Duodenal mucosa (tissue), 2 donors: ENCODE data around the gene HEATR3.
"Not testable (repeated sequence)": the region's sequence is repeated elsewhere in the genome, so short reads cannot be mapped to it uniquely, and the experiment has no call there.

Experiments
- H3K27ac ChIP-seq: one replicate; pipeline ENCODE4 v1.7.0; 2013; ENCODE audit warnings: low read depth, low read length
- H3K27me3 ChIP-seq, 2 donors: one replicate each; pipeline ENCODE4 v1.7.0; 2013; ENCODE audit warnings: low read length in 2 of 2, control low read depth in 1 of 2; ENCODE audit not compliant: insufficient read depth in 2 of 2, control insufficient read depth in 1 of 2
- H3K36me3 ChIP-seq, 2 donors: one replicate each; pipeline ENCODE4 v1.7.0; 2013; ENCODE audit warnings: low read length in 2 of 2, control low read depth in 1 of 2; ENCODE audit not compliant: insufficient read depth in 2 of 2, control insufficient read depth in 1 of 2
- H3K4me1 ChIP-seq, 2 donors: one replicate each; pipeline ENCODE4 v1.7.0; 2013; ENCODE audit warnings: low read length in 2 of 2, control low read depth in 1 of 2; ENCODE audit not compliant: insufficient read depth in 2 of 2, control insufficient read depth in 1 of 2
- H3K4me3 ChIP-seq, 2 donors: one replicate each; pipeline ENCODE4 v1.7.0; 2013; ENCODE audit warnings: low read length in 2 of 2, low read depth in 1 of 2
- H3K9ac ChIP-seq, 2 donors: one replicate each; pipeline ENCODE4 v1.7.0; 2013; ENCODE audit warnings: low read length in 2 of 2, low read depth in 1 of 2
- H3K9me3 ChIP-seq, 2 donors: one replicate each; pipeline ENCODE4 v1.7.0; 2013; ENCODE audit warnings: low read length in 2 of 2, control low read depth in 1 of 2; ENCODE audit not compliant: control insufficient read depth in 1 of 2

Gene HEATR3

GRCh38 chr16:50123417-50123816 lies 57.6 kb downstream of the HEATR3 start:
- no peak overlapping the region for H3K9ac ChIP-seq
- H3K9me3 ChIP-seq: no peaks in the 10 kb centered on the region
- no peaks in the 10 kb centered on the region for H3K36me3 ChIP-seq
- H3K27me3 ChIP-seq: no peaks in the 10 kb centered on the region
- H3K4me3 ChIP-seq: no peak overlapping the region
- H3K4me1 ChIP-seq: peaks cover 14 to 15% of the 10 kb centered on the region in 2 donors
- H3K27ac ChIP-seq: no peak overlapping the region

- H3K4me3 ChIP-seq: no peak overlapping the region
Observed at GRCh38 chr16:50124769-50125168, 59.0 kb downstream of the HEATR3 start.

GRCh38 chr16:50126183-50126582 lies 60.4 kb downstream of the HEATR3 start:
- Histone ChIP-seq H3K27me3 (no peaks in the 10 kb centered on the region), H3K4me1 (peaks cover 8 to 9% of the 10 kb centered on the region in 2 donors), H3K4me3 (no peak overlapping the region), H3K36me3 (no peaks in the 10 kb centered on the region), H3K9me3 (no peaks in the 10 kb centered on the region), H3K27ac (no peak overlapping the region), H3K9ac (no peak overlapping the region)

More at GRCh38 chr16:50124769-50125168, 59.0 kb downstream of the HEATR3 start:
- peaks cover 14 to 15% of the 10 kb centered on the region in 2 donors for H3K4me1 ChIP-seq
- no peak overlapping the region for H3K27ac ChIP-seq
- no peaks in the 10 kb centered on the region for H3K27me3 ChIP-seq
- no peaks in the 10 kb centered on the region for H3K36me3 ChIP-seq
- no peaks in the 10 kb centered on the region for H3K9me3 ChIP-seq
- no peak overlapping the region for H3K9ac ChIP-seq

GRCh38 chr16:50132571-50132970 lies 66.8 kb downstream of the HEATR3 start:
- H3K4me1 ChIP-seq, H3K9me3 ChIP-seq, H3K9ac ChIP-seq, H3K27me3 ChIP-seq, H3K27ac ChIP-seq, H3K36me3 ChIP-seq, H3K4me3 ChIP-seq: not testable (repeated sequence)

GRCh38 chr16:50133214-50133613 lies 67.4 kb downstream of the HEATR3 start:
- Histone ChIP-seq H3K27ac (no peak overlapping the region), H3K9ac (no peak overlapping the region), H3K27me3 (no peaks in the 10 kb centered on the region), H3K36me3 (no peaks in the 10 kb centered on the region), H3K4me3 (no peak overlapping the region), H3K9me3 (no peaks in the 10 kb centered on the region), H3K4me1 (peaks cover 4 to 8% of the 10 kb centered on the region in 2 donors)

GRCh38 chr16:50136399-50136798 lies 70.6 kb downstream of the HEATR3 start:
- H3K4me1 ChIP-seq: peaks cover 4 to 8% of the 10 kb centered on the region in 2 donors
- no peak overlapping the region for H3K4me3 ChIP-seq

GRCh38 chr16:50137268-50137667 lies 71.5 kb downstream of the HEATR3 start:
- peaks cover 4 to 8% of the 10 kb centered on the region in 2 donors for H3K4me1 ChIP-seq
- H3K27me3 ChIP-seq: no peaks in the 10 kb centered on the region
- no peak overlapping the region for H3K9ac ChIP-seq
- H3K4me3 ChIP-seq: no peak overlapping the region
- H3K9me3 ChIP-seq: no peaks in the 10 kb centered on the region
- H3K27ac ChIP-seq: no peak overlapping the region
- no peaks in the 10 kb centered on the region for H3K36me3 ChIP-seq

More at GRCh38 chr16:50136399-50136798, 70.6 kb downstream of the HEATR3 start:
- Histone ChIP-seq H3K9me3 (no peaks in the 10 kb centered on the region), H3K27me3 (no peaks in the 10 kb centered on the region), H3K9ac (no peak overlapping the region), H3K27ac (no peak overlapping the region), H3K36me3 (no peaks in the 10 kb centered on the region)

- Histone ChIP-seq H3K27ac (no peak overlapping the region), H3K9me3 (no peaks in the 10 kb centered on the region), H3K4me1 (peaks cover 4 to 8% of the 10 kb centered on the region in 2 donors), H3K36me3 (no peaks in the 10 kb centered on the region), H3K9ac (no peak overlapping the region), H3K4me3 (no peak overlapping the region), H3K27me3 (no peaks in the 10 kb centered on the region)
Observed at GRCh38 chr16:50139580-50139979, 73.8 kb downstream of the HEATR3 start.

GRCh38 chr16:50144211-50144610 lies 78.4 kb downstream of the HEATR3 start:
- Histone ChIP-seq H3K9me3 (no peaks in the 10 kb centered on the region), H3K4me3 (no peak overlapping the region), H3K36me3 (no peaks in the 10 kb centered on the region), H3K4me1 (peaks cover 8 to 10% of the 10 kb centered on the region in 2 donors), H3K9ac (no peak overlapping the region), H3K27ac (no peak overlapping the region), H3K27me3 (no peaks in the 10 kb centered on the region)

- H3K36me3 ChIP-seq: no peaks in the 10 kb centered on the region
- no peak overlapping the region for H3K4me3 ChIP-seq
- no peak overlapping the region for H3K27ac ChIP-seq
- H3K4me1 ChIP-seq: peaks cover 8 to 10% of the 10 kb centered on the region in 2 donors
- H3K27me3 ChIP-seq: no peaks in the 10 kb centered on the region
- no peaks in the 10 kb centered on the region for H3K9me3 ChIP-seq
- H3K9ac ChIP-seq: no peak overlapping the region
Observed at GRCh38 chr16:50146479-50147435, 81.0 kb downstream of the HEATR3 start.
